Measurements from ENCODE around the gene CDH13.

- no peak for TF ChIP-seq CTCF (IDR thresholded peaks at IDR 0.05)
- no peak for TF ChIP-seq POLR2A (IDR thresholded peaks at IDR 0.05)
- no peak for TF ChIP-seq EP300 (IDR thresholded peaks at IDR 0.05)
These were observed 208.9 kb downstream of the CDH13 start for GRCh38 chr16:82835487-82836155.
